Endothelial cell of umbilical vein (primary cell): Measurements from ENCODE around the gene RCOR1. TPM values are rescaled to one million over a fixed set of nuclear protein-coding genes. Genes with fewer than 3 reads are reported as not detected.

Source experiments
- BruUV-seq: library from RNA; stranded (reverse); fragments of 400-500 nt; replicated peaks from 2 replicates; lab custom pipeline; 2021; lab: Mats Ljungman, UMichigan
- CTCF ChIA-PET: fragments of 300-600, 350-600 bp; sonication (Branson Sonifier 250); formaldehyde crosslinking; loops from one replicate; lab custom pipeline; 2021; ENCODE audit warnings: antibody characterized with exemption, inconsistent platforms; lab: Charles Lee
- POLR2A ChIA-PET: fragments of 300-600, 350-600 bp; sonication (Branson Sonifier 250); formaldehyde crosslinking; loops from one replicate; lab custom pipeline; 2021; ENCODE audit warnings: antibody characterized with exemption, inconsistent platforms; lab: Charles Lee
- DNase-seq: peaks from one replicate; pipeline ENCODE4 v3.0.0-alpha.2; 2011; ENCODE audit warnings: low read depth, low spot score
- FAIRE-seq: peaks from 2 replicates; lab custom pipeline; 2011; peaks lifted over from hg19 to GRCh38; lab: Jason Lieb, UNC
- H2AFZ ChIP-seq: 2 replicates; pipeline ENCODE4 v1.6.0; 2012; ENCODE audit warnings: low read depth, low read length, control low read depth, inconsistent platforms
- H3K27ac ChIP-seq: 2 replicates; pipeline ENCODE4 v1.5.1; 2011; ENCODE audit warnings: low read depth, mild to moderate bottlenecking, control low read depth, low read length, moderate library complexity; ENCODE audit not compliant: insufficient read depth
- H3K27me3 ChIP-seq, 2 experiments: 2 replicates each; pipeline versions ENCODE4 v1.6.0 to v1.6.1; 2011; ENCODE audit warnings: low read length in 2 of 2, mixed read lengths in 1 of 2; ENCODE audit not compliant: control insufficient read depth in 2 of 2, insufficient read depth in 2 of 2
- H3K36me3 ChIP-seq, 2 experiments: 2 replicates in 1 of 2; 3 replicates in 1 of 2; pipeline ENCODE4 v1.5.1; 2011; ENCODE audit warnings: low read length in 2 of 2, mild to moderate bottlenecking in 1 of 2, moderate library complexity in 1 of 2; ENCODE audit not compliant: control insufficient read depth in 2 of 2, insufficient read depth in 2 of 2; ENCODE audit errors: extremely low read depth in 1 of 2
- H3K4me1 ChIP-seq: 3 replicates; pipeline ENCODE4 v1.5.1; 2011; ENCODE audit warnings: mild to moderate bottlenecking, low read length; ENCODE audit not compliant: control insufficient read depth, insufficient read depth; ENCODE audit errors: extremely low read depth
- H3K4me2 ChIP-seq: 2 replicates; pipeline ENCODE4 v1.6.1; 2011; ENCODE audit warnings: low read length, control low read depth, mixed read lengths; ENCODE audit not compliant: insufficient read depth
- H3K4me3 ChIP-seq, 3 experiments: fragments of 200-600 bp in 1 of 3; sonication (generic), shearing (Covaris generic) in 1 of 3; replicated peaks in 1 of 3; 2 replicates each; pipeline ENCODE4 v1.5.1; 2011 to 2016; ENCODE audit warnings: control low read depth in 3 of 3, low read length in 3 of 3, mild to moderate bottlenecking in 2 of 3, inconsistent platforms in 1 of 3, low read depth in 1 of 3, moderate library complexity in 1 of 3; ENCODE audit not compliant: insufficient read depth in 1 of 3
- H3K79me2 ChIP-seq: 2 replicates; pipeline ENCODE4 v1.6.0; 2012; ENCODE audit warnings: low read length, inconsistent platforms; ENCODE audit not compliant: control insufficient read depth, insufficient read depth
- H3K9ac ChIP-seq: replicated peaks from 2 replicates; pipeline ENCODE3; 2011; ENCODE audit warnings: low read length, control low read depth; ENCODE audit not compliant: insufficient read depth; ENCODE audit errors: extremely low read depth
- H3K9me1 ChIP-seq: replicated peaks from 3 replicates; pipeline ENCODE4 v1.6.0; 2011; ENCODE audit warnings: mild to moderate bottlenecking, low read length; ENCODE audit not compliant: control insufficient read depth, insufficient read depth; ENCODE audit errors: extremely low read depth
- H3K9me3 ChIP-seq: replicated peaks from 2 replicates; pipeline ENCODE4 v1.5.1; 2012; ENCODE audit warnings: low read length, inconsistent platforms; ENCODE audit not compliant: control insufficient read depth, insufficient read depth
- H4K20me1 ChIP-seq: replicated peaks from 2 replicates; pipeline ENCODE3; 2011; ENCODE audit warnings: mild to moderate bottlenecking, low read length; ENCODE audit not compliant: control insufficient read depth, insufficient read depth; ENCODE audit errors: extremely low read depth
- CTCF ChIP-seq, 2 donors: IDR thresholded peaks; 1 replicate in 1 of 2; 2 replicates in 1 of 2; pipeline ENCODE4 v1.5.1; 2011; ENCODE audit warnings: low read length in 2 of 2, mild to moderate bottlenecking in 2 of 2, moderate library complexity in 2 of 2, control low read depth in 1 of 2, inconsistent platforms in 1 of 2, low read depth in 1 of 2; ENCODE audit not compliant: insufficient read depth in 1 of 2; ENCODE audit errors: extremely low read depth in 1 of 2
- EZH2 ChIP-seq: IDR thresholded peaks from 2 replicates; pipeline ENCODE4 v1.6.1; 2012; ENCODE audit warnings: borderline replicate concordance, low read depth, mild to moderate bottlenecking, moderate library complexity, low read length, inconsistent platforms; ENCODE audit not compliant: severe bottlenecking
- FOS ChIP-seq: IDR thresholded peaks from 2 replicates; pipeline ENCODE4 v1.6.1; 2011; ENCODE audit warnings: mild to moderate bottlenecking, low read length, moderate library complexity, borderline replicate concordance; ENCODE audit not compliant: insufficient read depth
- GATA2 ChIP-seq: IDR thresholded peaks from 2 replicates; pipeline ENCODE4 v1.7.0; 2011; ENCODE audit warnings: low read depth, mild to moderate bottlenecking, moderate library complexity, mixed read lengths, low read length; ENCODE audit not compliant: insufficient read length, insufficient read depth
- JUN ChIP-seq: IDR thresholded peaks from 2 replicates; pipeline ENCODE4 v1.6.1; 2011; ENCODE audit warnings: borderline replicate concordance, low read depth; ENCODE audit not compliant: insufficient read length, insufficient read depth
- MAX ChIP-seq: IDR thresholded peaks from 2 replicates; pipeline ENCODE4 v1.6.1; 2011; ENCODE audit not compliant: insufficient read depth, insufficient read length
- MYC ChIP-seq: IDR thresholded peaks from one replicate; pipeline ENCODE4 v1.6.1; 2011; ENCODE audit warnings: mild to moderate bottlenecking, low read depth, low read length
- POLR2A ChIP-seq: IDR thresholded peaks from 2 replicates; pipeline ENCODE4 v1.6.1; 2012; ENCODE audit warnings: low read depth, mild to moderate bottlenecking, control low read depth, low read length
- POLR2AphosphoS5 ChIP-seq: IDR thresholded peaks from 2 replicates; pipeline ENCODE4 v1.6.1; 2012; ENCODE audit warnings: low read depth, mild to moderate bottlenecking, control low read depth, low read length, moderate library complexity; ENCODE audit not compliant: insufficient read depth
- dilution Hi-C: fragments of 300-500 bp; cut with MboI; formaldehyde crosslinking; loops from one replicate; pipeline ENCODE4 v1.15.0; 2019; ENCODE audit warnings: low sequenced_read_pairs; ENCODE audit not compliant: extremely low pct_ligation_motif_present
- intact Hi-C: fragments of 100-400 bp; cut with micrococcal nuclease; formaldehyde crosslinking; loops from one replicate; pipeline ENCODE4 v1.10.0; 2022
- polyA plus RNA-seq, 4 experiments: library from polyadenylated mRNA; depleted of rRNA in 3 of 4; stranded (reverse) in 3 of 4; unstranded in 1 of 4; fragments of >200 nt; gene quantifications; 2 replicates each; pipeline versions ENCODE4 v1.2.1 to v1.2.3, GENCODE V29; 2011 to 2012; ENCODE audit warnings: missing spikeins in 1 of 4
- total RNA-seq: library from RNA; stranded (reverse); gene quantifications from 2 replicates; pipeline ENCODE4 v1.2.3, GENCODE V29; 2021

RCOR1 gene
- total and polyA plus RNA-seq, 2 donors (not counting 3 experiments of a cell fraction or from before 2014, with no cell fraction given) = 15.6 to 32.2 TPM

- dilution Hi-C loops (no loop called here), intact Hi-C loops (no loop called here)
- Histone ChIP-seq H3K36me3 (peaks cover 0 to 18% of the 10 kb centered on the region in 2 experiments), H3K9me3 (no peaks in the 10 kb centered on the region), H3K9ac (no peak overlapping the region), H3K79me2 (no peaks in the 10 kb centered on the region), H3K4me1 (no peaks in the 10 kb centered on the region), H3K27me3 (no peaks in the 10 kb centered on the region), H3K27ac (no peak overlapping the region), H2AFZ (no peak overlapping the region), H3K9me1 (no peaks in the 10 kb centered on the region), H3K4me2 (no peak overlapping the region), H4K20me1 (no peaks in the 10 kb centered on the region), H3K4me3 (no peak overlapping the region)
- CTCF ChIA-PET = interaction anchor here (0.7 to 1.7 kb wide), 2 partner anchors 38 to 207 kb away, joined by 3 to 4 read pairs; no protein-coding TSS in a partner anchor
- BruUV-seq = no TSS peak
- TF ChIP-seq POLR2AphosphoS5 = no peak
- TF ChIP-seq GATA2 = no peak
- TF ChIP-seq POLR2A = no peak
- TF ChIP-seq JUN = no peak
- TF ChIP-seq MAX = no peak
- no peak for TF ChIP-seq EZH2
- TF ChIP-seq MYC = no peak
- TF ChIP-seq FOS = no peak
- no peak for TF ChIP-seq CTCF (IDR thresholded peaks at IDR 0.05; ENCODE audit: extremely low read depth in 1 of 2, insufficient read depth in 1 of 2, low read depth in 1 of 2, low read length in 2 of 2)
- FAIRE-seq (no peak), DNase-seq (no peak)
- POLR2A ChIA-PET = no interaction called here
Measured at GRCh38 chr14:102731101-102731870, 138.8 kb downstream of the RCOR1 start.
